Tibial nerve (tissue), 4 donors: ENCODE measurements around the gene GCNT1.

Source experiments
- EP300 ChIP-seq, 2 donors: sonication (generic); formaldehyde crosslinking; IDR thresholded peaks; one replicate each; pipeline ENCODE4 v1.6.1; 2017; ENCODE audit warnings: antibody characterized with exemption in 2 of 2, mild to moderate bottlenecking in 1 of 2
- POLR2A ChIP-seq, 2 donors: fragments of 450-650 bp; IDR thresholded peaks; one replicate each; pipeline ENCODE4 v1.6.1; 2017; ENCODE audit warnings: antibody characterized with exemption in 2 of 2, mild to moderate bottlenecking in 2 of 2, moderate library complexity in 2 of 2
- TF ChIP-seq, protein P1 (sequence below), 5 experiments: fragments of 200-600 bp in 3 of 5; fragments of 450-650 bp in 2 of 5; sonication (generic) in 3 of 5; IDR thresholded peaks; one replicate each; pipeline ENCODE4 v1.5.1; 2016 to 2019; ENCODE audit warnings: antibody characterized with exemption in 5 of 5, mild to moderate bottlenecking in 3 of 5, moderate library complexity in 2 of 5

DNA sequence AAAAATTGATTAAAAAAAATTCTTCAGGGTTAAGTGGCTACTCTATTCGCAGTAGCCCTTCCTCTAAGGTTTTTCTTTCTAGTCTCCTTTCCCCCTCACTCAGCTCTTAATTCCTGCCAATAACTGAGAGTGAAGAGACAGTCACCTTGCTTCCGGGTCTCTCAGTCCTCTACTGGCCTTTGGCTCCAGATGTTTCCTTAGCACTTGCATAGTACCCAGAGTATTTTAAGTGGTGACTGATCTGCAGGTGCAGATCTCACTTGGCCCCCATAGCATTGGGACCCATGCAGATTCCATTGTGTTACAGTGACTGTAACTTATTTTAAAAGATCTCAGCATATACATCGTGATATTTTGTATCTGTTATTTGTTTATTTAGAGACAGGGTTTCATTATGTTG lies 66.2 kb downstream of the GCNT1 start:
- TF ChIP-seq POLR2A (IDR thresholded peaks at IDR 0.05) = no peak
- TF ChIP-seq EP300 (IDR thresholded peaks at IDR 0.05) = no peak
- TF ChIP-seq, protein P1, sequence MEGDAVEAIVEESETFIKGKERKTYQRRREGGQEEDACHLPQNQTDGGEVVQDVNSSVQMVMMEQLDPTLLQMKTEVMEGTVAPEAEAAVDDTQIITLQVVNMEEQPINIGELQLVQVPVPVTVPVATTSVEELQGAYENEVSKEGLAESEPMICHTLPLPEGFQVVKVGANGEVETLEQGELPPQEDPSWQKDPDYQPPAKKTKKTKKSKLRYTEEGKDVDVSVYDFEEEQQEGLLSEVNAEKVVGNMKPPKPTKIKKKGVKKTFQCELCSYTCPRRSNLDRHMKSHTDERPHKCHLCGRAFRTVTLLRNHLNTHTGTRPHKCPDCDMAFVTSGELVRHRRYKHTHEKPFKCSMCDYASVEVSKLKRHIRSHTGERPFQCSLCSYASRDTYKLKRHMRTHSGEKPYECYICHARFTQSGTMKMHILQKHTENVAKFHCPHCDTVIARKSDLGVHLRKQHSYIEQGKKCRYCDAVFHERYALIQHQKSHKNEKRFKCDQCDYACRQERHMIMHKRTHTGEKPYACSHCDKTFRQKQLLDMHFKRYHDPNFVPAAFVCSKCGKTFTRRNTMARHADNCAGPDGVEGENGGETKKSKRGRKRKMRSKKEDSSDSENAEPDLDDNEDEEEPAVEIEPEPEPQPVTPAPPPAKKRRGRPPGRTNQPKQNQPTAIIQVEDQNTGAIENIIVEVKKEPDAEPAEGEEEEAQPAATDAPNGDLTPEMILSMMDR (IDR thresholded peaks at IDR 0.05) = no peak
